SK-N-SH treated with all-trans-retinoic acid at 6 μM for 48 hours (cell line): Measurements from ENCODE around the gene PUS3.
A peak's percentile ranks its signal among the peaks of the same experiment; 100 is the strongest.

Experiments used
- ATAC-seq: fragments of 200-7000 bp; cut with Tn5 transposase; 3 replicates; pipeline ENCODE4 v1.9.1; 2020; ENCODE audit warnings: mild to moderate bottlenecking, moderate library complexity
- ARNTL ChIP-seq: fragments of 450-650 bp; formaldehyde crosslinking; IDR thresholded peaks from 2 replicates; pipeline ENCODE4 v1.5.0; 2020; ENCODE audit warnings: low read depth, mild to moderate bottlenecking, moderate library complexity, borderline replicate concordance
- BACH2 ChIP-seq: fragments of 250-450 bp; sonication (Bioruptor Pico); IDR thresholded peaks from 2 replicates; pipeline ENCODE4 v1.9.0; 2021; ENCODE audit warnings: mild to moderate bottlenecking, borderline replicate concordance
- CREB5 ChIP-seq: fragments of 250-450 bp; sonication (Bioruptor Pico); IDR thresholded peaks from 2 replicates; pipeline ENCODE4 v1.5.1; 2020; ENCODE audit warnings: low read depth, mild to moderate bottlenecking, moderate library complexity
- CSDC2 ChIP-seq: fragments of 250-450 bp; sonication (Bioruptor Pico); IDR thresholded peaks from 2 replicates; pipeline ENCODE4 v1.5.0; 2020; ENCODE audit warnings: mild to moderate bottlenecking, moderate library complexity
- ESRRG ChIP-seq: fragments of 250-450 bp; sonication (Bioruptor Pico); IDR thresholded peaks from 2 replicates; pipeline ENCODE4 v1.6.1; 2021; ENCODE audit warnings: mild to moderate bottlenecking
- GLIS3 ChIP-seq: fragments of 250-450 bp; sonication (Bioruptor Pico); IDR thresholded peaks from 2 replicates; pipeline ENCODE4 v1.5.0; 2020; ENCODE audit warnings: mild to moderate bottlenecking, moderate library complexity
- ISL1 ChIP-seq: fragments of 250-450 bp; sonication (Bioruptor Pico); IDR thresholded peaks from 2 replicates; pipeline ENCODE4 v2.1.2; 2022; ENCODE audit warnings: mild to moderate bottlenecking, moderate library complexity
- OSR1 ChIP-seq: fragments of 250-450 bp; sonication (Bioruptor Pico); IDR thresholded peaks from 2 replicates; pipeline ENCODE4 v1.8.0; 2022; ENCODE audit warnings: moderate library complexity, mild to moderate bottlenecking, inconsistent platforms
- POU6F1 ChIP-seq: fragments of 250-450 bp; sonication (Bioruptor Pico); IDR thresholded peaks from 2 replicates; pipeline ENCODE4 v1.8.0; 2021; ENCODE audit warnings: low read depth, mild to moderate bottlenecking, moderate library complexity, borderline replicate concordance
- PPARA ChIP-seq: fragments of 250-450 bp; sonication (Bioruptor Pico); IDR thresholded peaks from 2 replicates; pipeline ENCODE4 v1.5.0; 2020; ENCODE audit warnings: mild to moderate bottlenecking, borderline replicate concordance
- RARB ChIP-seq: fragments of 250-450 bp; sonication (Bioruptor Pico); IDR thresholded peaks from 2 replicates; pipeline ENCODE4 v1.8.0; 2021; ENCODE audit warnings: mild to moderate bottlenecking, moderate library complexity
- SNAI2 ChIP-seq: fragments of 250-450 bp; sonication (Bioruptor Pico); IDR thresholded peaks from 2 replicates; pipeline ENCODE4 v1.5.0; 2020; ENCODE audit warnings: mild to moderate bottlenecking, moderate library complexity
- TOX ChIP-seq: fragments of 250-450 bp; sonication (Bioruptor Pico); IDR thresholded peaks from 2 replicates; pipeline ENCODE4 v1.8.0; 2021; ENCODE audit warnings: mild to moderate bottlenecking, moderate library complexity, borderline replicate concordance
- TSHZ2 ChIP-seq: fragments of 250-450 bp; sonication (Bioruptor Pico); IDR thresholded peaks from 2 replicates; pipeline ENCODE4 v1.5.0; 2020; ENCODE audit warnings: mild to moderate bottlenecking, moderate library complexity
- ZC3H10 ChIP-seq: fragments of 250-450 bp; sonication (Bioruptor Pico); IDR thresholded peaks from 2 replicates; pipeline ENCODE4 v1.5.1; 2021; ENCODE audit warnings: mild to moderate bottlenecking, moderate library complexity
- ZFP3 ChIP-seq: fragments of 250-450 bp; sonication (Bioruptor Pico); IDR thresholded peaks from 2 replicates; pipeline ENCODE4 v1.5.0; 2020; ENCODE audit warnings: mild to moderate bottlenecking, moderate library complexity
- ZFP30 ChIP-seq: fragments of 450-650 bp; formaldehyde crosslinking; IDR thresholded peaks from 2 replicates; pipeline ENCODE4 v1.5.0; 2022; ENCODE audit warnings: mild to moderate bottlenecking, moderate library complexity
- ZNF565 ChIP-seq: fragments of 450-650 bp; formaldehyde crosslinking; conservative IDR thresholded peaks from 2 replicates; pipeline ENCODE4 v1.5.0; 2020; ENCODE audit warnings: low read depth, mild to moderate bottlenecking, moderate library complexity
- ZNF8 ChIP-seq: fragments of 450-650 bp; formaldehyde crosslinking; IDR thresholded peaks from 2 replicates; pipeline ENCODE4 v1.5.0; 2020; ENCODE audit warnings: mild to moderate bottlenecking, moderate library complexity

Gene PUS3

GRCh38 chr11:125890447-125891100, 12.4 kb downstream of the PUS3 start:
- TF ChIP-seq CREB5 (no peak), SNAI2 (CRISPR knock-in tag) (no peak), RARB (CRISPR knock-in tag) (no peak), ESRRG (CRISPR knock-in tag) (no peak)
- no peak for ATAC-seq

GRCh38 chr11:125887373-125888324, 15.4 kb downstream of the PUS3 start, which contains the start of gene HYLS1:
TSS of gene HYLS1 (plus strand) at chr11:125887668. CDS start at chr11:125899369, 11,701 bp downstream.
- TF ChIP-seq ZNF565 (CRISPR knock-in tag) (no peak), ESRRG (CRISPR knock-in tag) (no peak), TSHZ2 (CRISPR knock-in tag) (0 out of 2 replicates have a peak, but pooled peaks have one; percentile 18), ZFP3 (peak; percentile 43; the same call in 1 of the 2 replicates), BACH2 (CRISPR knock-in tag) (no peak), PPARA (CRISPR knock-in tag) (no peak)
- TF ChIP-seq, all 23 proteins: peak for 2
- peak; percentile 92 for ATAC-seq

GRCh38 chr11:125886997-125887372, 16.0 kb downstream of the PUS3 start:
- no peak for ATAC-seq
- TF ChIP-seq TOX (CRISPR knock-in tag) (no peak), ZC3H10 (CRISPR knock-in tag) (no peak), OSR1 (CRISPR knock-in tag) (no peak), ISL1 (CRISPR knock-in tag) (no peak), CREB5 (no peak), ZNF8 (CRISPR knock-in tag) (no peak), PPARA (CRISPR knock-in tag) (no peak), ZFP30 (CRISPR knock-in tag) (no peak), POU6F1 (no peak), ZNF565 (CRISPR knock-in tag) (no peak), CSDC2 (no peak), GLIS3 (CRISPR knock-in tag) (no peak), BACH2 (CRISPR knock-in tag) (no peak), ZFP3 (no peak)
- TF ChIP-seq, all 23 proteins: peak for 0

- ATAC-seq = no peak
- TF ChIP-seq CREB5 (no peak), ARNTL (CRISPR knock-in tag) (no peak), ISL1 (CRISPR knock-in tag) (no peak)
Observed at GRCh38 chr11:125883375-125883774, 19.6 kb downstream of the PUS3 start.
